Stomach (tissue), 9 donors: ENCODE data around the gene KCNIP4. TPM values are rescaled to one million over a fixed set of nuclear protein-coding genes. Genes with fewer than 3 reads are reported as not detected.

ENCODE experiments used
- DNase-seq, 2 donors: peaks; one replicate each; pipeline versions ENCODE4 v3.0.0 to v3.0.0-alpha.2; 2013 to 2019
- H3K27ac ChIP-seq, 5 donors: fragments of 200-600 bp in 4 of 5; sonication (generic) in 4 of 5; one replicate each; pipeline ENCODE4 v1.5.1; 2013 to 2019; ENCODE audit warnings: mild to moderate bottlenecking in 1 of 5, moderate library complexity in 1 of 5
- H3K27me3 ChIP-seq, 3 donors: fragments of 200-600 bp; sonication (generic); one replicate each; pipeline ENCODE4 v1.5.1; 2017 to 2019; ENCODE audit warnings: mixed run types in 1 of 3
- H3K36me3 ChIP-seq, 4 donors: fragments of 200-600 bp; sonication (generic); 1 replicate in 3 of 4; 2 replicates in 1 of 4; pipeline ENCODE4 v1.5.1; 2016 to 2019
- H3K4me1 ChIP-seq, 4 donors: fragments of 200-600 bp; sonication (generic); one replicate each; pipeline ENCODE4 v1.5.1; 2016 to 2019
- H3K4me3 ChIP-seq, 4 donors: fragments of 200-600 bp; sonication (generic) in 3 of 4; one replicate each; pipeline ENCODE4 v1.5.1; 2016 to 2019; ENCODE audit warnings: mild to moderate bottlenecking in 1 of 4
- H3K9me3 ChIP-seq, 4 donors: fragments of 200-600 bp; sonication (generic); one replicate each; pipeline ENCODE4 v1.5.1; 2016 to 2019
- CTCF ChIP-seq, 7 experiments: fragments of 450-650 bp in 4 of 7; fragments of 200-600 bp in 3 of 7; sonication (generic) in 3 of 7; IDR thresholded peaks; one replicate each; pipeline ENCODE4 v1.5.1; 2016 to 2019; ENCODE audit warnings: antibody characterized with exemption in 7 of 7, control low read depth in 2 of 7, mild to moderate bottlenecking in 1 of 7
- EP300 ChIP-seq: sonication (generic); formaldehyde crosslinking; IDR thresholded peaks from one replicate; pipeline ENCODE4 v1.6.1; 2017; ENCODE audit warnings: antibody characterized with exemption
- POLR2A ChIP-seq, 4 donors: fragments of 450-650 bp; IDR thresholded peaks; one replicate each; pipeline ENCODE4 v1.6.1; 2016; ENCODE audit warnings: antibody characterized with exemption in 4 of 4, control low read depth in 2 of 4, mild to moderate bottlenecking in 1 of 4, moderate library complexity in 1 of 4
- POLR2AphosphoS5 ChIP-seq, 3 donors: sonication (generic); formaldehyde crosslinking; IDR thresholded peaks; one replicate each; pipeline ENCODE4 v1.6.1; 2016; ENCODE audit warnings: antibody characterized with exemption in 3 of 3
- WGBS, 5 donors: extraction: QIAGEN DNeasy Blood & Tissue Kit in 3 of 5; methylation state at CpG; one replicate each; pipeline versions ENCODE4 v1.1.5 to v1.1.7; 2013 to 2018; 5-methylcytosine and 5-hydroxymethylcytosine counted together
- intact Hi-C: fragments of 100-400 bp; cut with DNase I; formaldehyde crosslinking; loops from one replicate; pipeline ENCODE4 v1.15.1; 2023; ENCODE audit warnings: low total_unique reads
- polyA plus RNA-seq, 3 donors: library from polyadenylated mRNA; stranded (reverse); fragments of 200-250 nt; gene quantifications; one replicate each; pipeline ENCODE4 v1.2.3, GENCODE V29; 2013
- total RNA-seq, 5 donors: library from RNA; depleted of rRNA; stranded (reverse); fragments of >200 nt; gene quantifications; one replicate each; pipeline versions ENCODE4 v1.1.0 to v1.2.3, GENCODE V29; 2014 to 2016
- donor health status: healthy with polysubstance abuse.
- donor health status: Bipolar disorder and iron deficiency.
- donor health status: healthy.

Gene KCNIP4
- total and polyA plus RNA-seq, 8 donors, result 0.23 to 1.8 (median 1.3) TPM; not detected in 4

- no peak overlapping the region for H3K4me3 ChIP-seq
Observed at GRCh38 chr4:21890231-21890630, 58.3 kb downstream of the KCNIP4 start.

GRCh38 chr4:21888195-21888976 lies 60.2 kb downstream of the KCNIP4 start:
- DNase-seq, result no peak
- Histone ChIP-seq H3K36me3 (no peaks in the 10 kb centered on the region), H3K4me3 (no peak overlapping the region), H3K27me3 (no peaks in the 10 kb centered on the region), H3K4me1 (no peaks in the 10 kb centered on the region), H3K27ac (no peak overlapping the region), H3K9me3 (no peaks in the 10 kb centered on the region)
- TF ChIP-seq POLR2A (IDR thresholded peaks at IDR 0.05), result no peak
- TF ChIP-seq CTCF (IDR thresholded peaks at IDR 0.05), result no peak
- TF ChIP-seq POLR2AphosphoS5 (IDR thresholded peaks at IDR 0.05), result no peak
- no peak for TF ChIP-seq EP300
- 59 to 70% (median 66%) methylated on average over 3 of the region's 3 CpGs for WGBS, 5 donors
- intact Hi-C loops, result no loop called here

More at GRCh38 chr4:21890231-21890630, 58.3 kb downstream of the KCNIP4 start:
- no peaks in the 10 kb centered on the region for H3K4me1 ChIP-seq
- no peak overlapping the region for H3K27ac ChIP-seq
- H3K27me3 ChIP-seq, result no peaks in the 10 kb centered on the region
- intact Hi-C loops, result no loop called here
- TF ChIP-seq EP300 (no peak), POLR2AphosphoS5 (IDR thresholded peaks at IDR 0.05) (no peak), CTCF (IDR thresholded peaks at IDR 0.05) (no peak), POLR2A (IDR thresholded peaks at IDR 0.05) (no peak)
- no peaks in the 10 kb centered on the region for H3K36me3 ChIP-seq
- no peaks in the 10 kb centered on the region for H3K9me3 ChIP-seq
- no peak for DNase-seq

- Histone ChIP-seq H3K9me3 (no peaks in the 10 kb centered on the region), H3K4me3 (no peak overlapping the region), H3K4me1 (no peaks in the 10 kb centered on the region), H3K27me3 (no peaks in the 10 kb centered on the region), H3K36me3 (no peaks in the 10 kb centered on the region), H3K27ac (no peak overlapping the region)
- TF ChIP-seq POLR2AphosphoS5 (IDR thresholded peaks at IDR 0.05), result no peak
- TF ChIP-seq EP300, result no peak
- TF ChIP-seq CTCF (IDR thresholded peaks at IDR 0.05), result no peak
- intact Hi-C loops, result no loop called here
- no peak for DNase-seq
- WGBS, 5 donors, result 65 to 76% (median 68%) methylated on average over 1 of the region's 1 CpG
Observed at GRCh38 chr4:21887481-21887880, 61.1 kb downstream of the KCNIP4 start.

- Histone ChIP-seq H3K4me3 (no peak overlapping the region), H3K27me3 (no peaks in the 10 kb centered on the region), H3K4me1 (no peaks in the 10 kb centered on the region), H3K9me3 (no peaks in the 10 kb centered on the region), H3K36me3 (no peaks in the 10 kb centered on the region), H3K27ac (no peak overlapping the region)
- DNase-seq, result no peak
- intact Hi-C loops, result no loop called here
- 70 to 93% (median 88%) methylated on average over 5 of the region's 5 CpGs for WGBS, 5 donors
- TF ChIP-seq EP300 (no peak), CTCF (IDR thresholded peaks at IDR 0.05) (no peak), POLR2AphosphoS5 (IDR thresholded peaks at IDR 0.05) (no peak), POLR2A (IDR thresholded peaks at IDR 0.05) (no peak)
Observed at GRCh38 chr4:21885770-21886169, 62.8 kb downstream of the KCNIP4 start.
